GM21423 (cell line): ENCODE measurements around the gene CIAPIN1.
A peak's percentile ranks its signal among the peaks of the same experiment; 100 is the strongest.
"Not testable (repeated sequence)": the region's sequence is repeated elsewhere in the genome, so short reads cannot be mapped to it uniquely, and the experiment has no call there.

Experiments used
- ATAC-seq: cut with Tn5 transposase; IDR thresholded peaks from one replicate; pipeline ENCODE4 v1.9.1; 2021; ENCODE audit warnings: mild to moderate bottlenecking, moderate library complexity; ENCODE audit not compliant: unreplicated experiment

CIAPIN1 gene

GRCh38 chr16:57444711-57445110 is 2.5 kb downstream of the CIAPIN1 start:
- ATAC-seq, result no peak

- ATAC-seq, result not testable (repeated sequence)
Measured at GRCh38 chr16:57440551-57440950, 6.6 kb downstream of the CIAPIN1 start.

GRCh38 chr16:57439947-57440346 is 7.2 kb downstream of the CIAPIN1 start:
- ATAC-seq, result not testable (repeated sequence)

- no peak for ATAC-seq
Measured at GRCh38 chr16:57435838-57436237, 11.3 kb downstream of the CIAPIN1 start.

GRCh38 chr16:57434003-57434402 is 13.2 kb downstream of the CIAPIN1 start:
- no peak for ATAC-seq

GRCh38 chr16:57432989-57433388 is 14.2 kb downstream of the CIAPIN1 start:
- no peak for ATAC-seq

- ATAC-seq, result no peak
Measured at GRCh38 chr16:57432505-57432904, 14.7 kb downstream of the CIAPIN1 start.

- no peak for ATAC-seq
Measured at GRCh38 chr16:57430955-57431354, 16.2 kb downstream of the CIAPIN1 start.

- no peak for ATAC-seq
Measured at GRCh38 chr16:57427824-57428223, 19.4 kb downstream of the CIAPIN1 start.

DNA sequence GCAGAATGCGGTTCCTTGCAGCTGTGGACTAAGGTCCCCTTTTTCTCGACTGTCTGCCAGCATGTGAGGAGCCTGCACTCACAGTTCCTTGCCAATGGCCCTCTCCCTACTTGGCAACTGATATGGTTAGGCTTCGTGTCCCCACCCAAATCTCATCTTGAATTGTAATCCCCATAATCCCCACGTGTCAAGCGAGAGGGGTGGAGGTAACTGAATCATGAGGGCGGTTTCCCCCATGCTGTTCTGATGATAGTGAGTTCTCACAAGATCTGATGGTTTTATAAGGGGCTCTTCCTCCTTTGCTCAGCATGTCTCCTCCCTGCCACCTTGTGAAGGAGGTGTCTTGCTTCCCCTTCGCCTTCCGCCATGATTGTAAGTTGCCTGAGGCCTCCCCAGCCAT is 19.9 kb downstream of the CIAPIN1 start:
- ATAC-seq, result no peak

GRCh38 chr16:57426356-57426755 is 20.8 kb downstream of the CIAPIN1 start:
- no peak for ATAC-seq

DNA sequence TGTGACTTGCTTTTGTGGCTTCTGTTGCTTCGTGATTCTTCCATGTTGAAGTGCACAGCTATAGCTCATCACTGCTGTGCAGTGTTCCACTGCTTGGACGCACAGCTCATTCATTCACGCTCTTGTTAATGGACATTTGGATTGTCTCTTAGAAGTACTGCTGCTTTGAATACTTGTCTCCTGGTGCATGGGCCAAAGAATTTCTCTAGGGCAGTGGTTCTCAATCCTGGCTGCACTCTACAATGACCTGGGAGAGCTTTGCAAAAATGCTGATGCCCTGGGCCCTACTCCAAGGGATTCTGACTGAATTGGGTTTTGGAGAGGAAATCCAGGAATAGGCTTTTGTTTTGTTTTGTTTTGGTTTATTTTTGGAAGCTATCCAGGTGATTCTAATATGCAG is 22.6 kb downstream of the CIAPIN1 start:
- ATAC-seq, result no peak

GRCh38 chr16:57423152-57423551 is 24.0 kb downstream of the CIAPIN1 start:
- ATAC-seq, result no peak

- ATAC-seq, result no peak
Measured at GRCh38 chr16:57422026-57422944, 24.9 kb downstream of the CIAPIN1 start.

DNA sequence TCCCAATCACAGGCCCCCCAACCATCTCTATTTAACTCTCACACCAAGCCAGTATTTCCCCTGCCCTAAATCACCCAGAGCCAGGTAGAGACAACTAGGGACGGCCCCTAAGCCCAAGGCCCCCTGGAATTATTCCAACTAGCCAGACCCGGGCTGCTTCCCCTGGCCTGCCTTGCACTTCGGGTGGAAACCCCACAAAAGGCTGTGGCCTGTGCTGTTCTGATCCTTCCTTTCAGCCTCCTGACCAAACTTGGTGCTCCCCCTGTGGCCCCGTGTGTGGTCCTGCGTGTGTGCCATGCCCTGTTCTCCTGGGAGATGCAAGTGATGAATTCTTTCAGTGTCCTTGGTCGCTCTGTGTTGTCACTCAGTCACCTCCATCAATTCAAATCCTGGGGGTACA is 27.7 kb downstream of the CIAPIN1 start:
- no peak for ATAC-seq

DNA sequence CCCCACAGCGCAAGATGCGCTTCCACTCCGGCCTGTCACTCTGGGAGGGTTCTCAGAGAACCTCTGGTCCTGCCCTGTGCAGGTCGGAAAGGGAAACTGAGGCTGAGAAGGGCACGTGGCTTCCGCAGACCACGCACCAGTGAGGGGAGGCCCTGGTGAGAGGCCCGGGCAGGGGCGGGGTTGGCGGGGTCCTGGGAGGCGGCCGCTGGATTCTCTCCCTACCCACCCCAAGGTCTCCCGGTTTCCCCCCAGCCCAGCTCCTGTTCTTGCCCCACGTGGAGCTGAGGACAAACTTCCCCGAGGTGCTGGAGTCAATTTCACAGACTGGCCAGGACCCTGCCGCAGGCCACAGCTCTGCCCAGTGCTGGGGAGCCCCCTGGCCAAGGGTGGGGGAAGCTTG is 31.1 kb downstream of the CIAPIN1 start:
- no peak for ATAC-seq

- ATAC-seq, result no peak
Measured at GRCh38 chr16:57413733-57414132, 33.5 kb downstream of the CIAPIN1 start.

DNA sequence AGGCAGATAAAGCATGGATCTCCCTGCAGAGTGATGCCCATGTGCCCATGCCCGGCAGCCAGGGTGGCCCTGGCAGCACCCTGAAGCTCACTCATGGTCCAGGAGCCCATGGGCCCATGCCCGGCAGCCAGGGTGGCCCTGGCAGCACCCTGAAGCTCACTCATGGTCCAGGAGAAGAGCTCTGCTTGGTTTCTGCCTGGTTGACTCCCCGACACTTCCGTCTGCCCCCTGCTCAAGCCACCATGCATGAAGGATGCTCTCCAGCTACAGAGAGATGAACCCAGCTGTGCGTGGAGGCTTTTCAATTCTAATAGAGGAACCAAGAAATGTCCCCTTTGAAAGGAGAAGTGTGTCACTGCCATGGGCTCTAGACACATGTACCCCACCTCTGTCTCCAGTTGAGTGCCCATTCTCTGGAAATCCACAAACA is 33.9 kb downstream of the CIAPIN1 start:
- peak; percentile 71 for ATAC-seq

- ATAC-seq, result no peak
Measured at GRCh38 chr16:57412584-57412983, 34.6 kb downstream of the CIAPIN1 start.

DNA sequence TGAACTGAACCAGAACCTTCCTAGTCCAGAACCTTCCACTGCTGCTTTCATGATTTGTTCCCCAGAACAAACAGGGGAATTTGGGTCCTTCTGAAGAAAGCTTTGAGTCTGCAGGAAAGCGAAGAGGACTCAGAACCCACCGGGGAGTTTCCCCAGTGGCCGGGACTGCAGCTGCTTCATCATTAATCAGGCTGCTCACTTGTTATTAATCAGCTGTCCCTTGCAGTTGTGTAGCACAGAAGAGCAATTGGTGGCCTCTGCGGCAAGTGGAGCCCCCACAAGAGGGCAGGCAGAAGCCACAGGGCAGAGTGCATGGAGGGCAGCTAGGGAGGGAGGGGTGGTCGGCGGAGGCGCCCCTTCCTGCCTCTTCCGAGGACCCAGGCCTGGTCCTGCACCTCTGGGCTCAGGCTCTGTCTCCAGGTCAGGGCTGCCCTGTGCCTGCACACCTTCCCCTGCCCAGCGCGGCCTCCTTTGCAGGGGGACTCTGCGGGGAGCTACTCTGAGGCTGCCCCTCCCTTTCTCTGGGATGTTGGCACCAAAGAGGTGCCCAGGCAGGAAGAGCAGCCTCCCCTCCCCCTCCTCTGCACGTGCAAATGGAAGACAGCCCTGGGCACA is 35.7 kb downstream of the CIAPIN1 start:
- ATAC-seq, result no peak

DNA sequence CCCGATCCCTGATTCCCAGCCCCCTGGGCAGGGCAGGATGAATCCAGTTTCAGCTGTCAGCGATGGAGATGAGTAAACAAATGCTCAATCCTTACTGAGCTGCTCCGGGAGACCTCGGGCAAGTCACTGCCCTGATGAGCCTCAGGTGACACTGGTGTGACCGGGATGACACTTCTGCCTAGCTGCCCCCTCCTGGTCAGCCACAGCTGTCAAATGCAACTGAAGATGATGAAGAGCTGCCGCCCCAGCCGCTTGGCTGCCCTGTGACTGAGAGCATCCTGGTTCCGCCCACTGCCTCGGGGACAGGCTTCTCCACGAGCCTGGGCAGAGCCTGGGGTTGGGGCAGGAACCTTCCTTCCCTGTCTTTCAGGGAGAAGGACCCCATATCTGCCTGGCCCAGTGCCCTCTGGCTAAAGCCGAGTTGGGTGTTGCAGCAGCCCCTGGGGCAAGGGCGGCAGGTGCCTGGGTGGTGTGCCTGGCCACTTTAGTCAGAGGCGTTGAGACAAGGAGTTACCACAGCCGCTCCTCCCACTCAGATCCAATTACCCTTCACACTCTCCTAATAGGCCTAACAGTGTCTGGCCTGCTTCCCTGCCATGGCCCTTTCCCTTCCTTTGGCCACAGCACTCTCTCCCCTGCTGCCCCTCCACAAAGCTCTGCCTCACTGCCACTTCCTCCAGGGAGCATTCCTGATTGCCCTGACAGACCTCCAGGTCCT is 37.2 kb downstream of the CIAPIN1 start:
- no peak for ATAC-seq

DNA sequence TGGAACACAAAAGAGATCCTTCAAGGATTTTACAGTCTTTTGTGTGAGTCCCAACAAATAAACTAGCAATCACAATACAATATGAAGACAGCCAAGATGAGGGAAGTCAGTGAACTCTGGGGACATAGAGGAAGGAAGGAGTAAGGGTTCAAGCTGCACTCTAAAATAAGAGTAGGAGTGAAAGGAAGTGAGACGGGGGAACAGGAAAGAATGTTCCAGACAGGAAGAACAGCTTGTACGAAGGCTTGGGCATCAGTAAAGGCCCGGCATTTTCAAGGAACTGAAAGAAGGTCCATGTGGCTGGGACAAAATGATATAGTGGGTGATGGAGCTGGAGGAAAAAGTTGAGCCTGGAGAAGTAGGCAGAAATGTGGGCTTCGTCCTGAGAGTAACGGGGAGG is 38.1 kb downstream of the CIAPIN1 start:
- ATAC-seq, result no peak
